Measurements from ENCODE around the gene C1orf116.

C1orf116 gene

GRCh38 chr1:207058878-207059867 lies 26.6 kb upstream of the C1orf116 start:
- Histone ChIP-seq H3K36me3 (ENCODE audit: control insufficient read depth, insufficient read depth, low read length) (peaks cover 30% of the 10 kb centered on the region), H3K27ac (ENCODE audit: low read depth, low read length) (no peak overlapping the region), H3K4me1 (ENCODE audit: control insufficient read depth, insufficient read depth, low read length) (no peaks in the 10 kb centered on the region), H3K4me3 (ENCODE audit: low read depth, low read length) (no peak overlapping the region), H3K9ac (ENCODE audit: low read depth, low read length) (no peak overlapping the region), H3K9me3 (ENCODE audit: control insufficient read depth, insufficient read depth, low read length) (no peaks in the 10 kb centered on the region), H3K27me3 (ENCODE audit: control insufficient read depth, insufficient read depth, low read length) (no peaks in the 10 kb centered on the region)

- Histone ChIP-seq H3K9me3 (ENCODE audit: control insufficient read depth, insufficient read depth, low read length) (no peaks in the 10 kb centered on the region), H3K9ac (ENCODE audit: low read depth, low read length) (no peak overlapping the region)
Measured at GRCh38 chr1:207058252-207058651, 25.7 kb upstream of the C1orf116 start.

GRCh38 chr1:207056673-207057072 lies 24.1 kb upstream of the C1orf116 start:
- Histone ChIP-seq H3K27ac (ENCODE audit: low read depth, low read length) (no peak overlapping the region), H3K4me3 (ENCODE audit: low read depth, low read length) (no peak overlapping the region)

More at GRCh38 chr1:207058252-207058651, 25.7 kb upstream of the C1orf116 start:
- H3K27ac ChIP-seq (ENCODE audit: low read depth, low read length): no peak overlapping the region
- H3K4me1 ChIP-seq (ENCODE audit: control insufficient read depth, insufficient read depth, low read length): no peaks in the 10 kb centered on the region
- H3K36me3 ChIP-seq (ENCODE audit: control insufficient read depth, insufficient read depth, low read length): peaks cover 20% of the 10 kb centered on the region
- no peaks in the 10 kb centered on the region for H3K27me3 ChIP-seq (ENCODE audit: control insufficient read depth, insufficient read depth, low read length)
- no peak overlapping the region for H3K4me3 ChIP-seq (ENCODE audit: low read depth, low read length)

GRCh38 chr1:207055386-207056001 lies 22.9 kb upstream of the C1orf116 start:
- H3K9me3 ChIP-seq (ENCODE audit: control insufficient read depth, insufficient read depth, low read length): no peaks in the 10 kb centered on the region
- H3K27me3 ChIP-seq (ENCODE audit: control insufficient read depth, insufficient read depth, low read length): no peaks in the 10 kb centered on the region
- H3K4me1 ChIP-seq (ENCODE audit: control insufficient read depth, insufficient read depth, low read length): peaks cover 7% of the 10 kb centered on the region
- H3K9ac ChIP-seq (ENCODE audit: low read depth, low read length): no peak overlapping the region
- no peak overlapping the region for H3K27ac ChIP-seq (ENCODE audit: low read depth, low read length)
- peaks cover 2% of the 10 kb centered on the region; the same call in 1 of the 2 replicates for H3K36me3 ChIP-seq (ENCODE audit: control insufficient read depth, insufficient read depth, low read length)
- no peak overlapping the region for H3K4me3 ChIP-seq (ENCODE audit: low read depth, low read length)

More at GRCh38 chr1:207056673-207057072, 24.1 kb upstream of the C1orf116 start:
- H3K9ac ChIP-seq (ENCODE audit: low read depth, low read length): no peak overlapping the region
- H3K4me1 ChIP-seq (ENCODE audit: control insufficient read depth, insufficient read depth, low read length): peaks cover under 1% of the 10 kb centered on the region; the same call in 1 of the 2 replicates
- no peaks in the 10 kb centered on the region for H3K27me3 ChIP-seq (ENCODE audit: control insufficient read depth, insufficient read depth, low read length)
- H3K9me3 ChIP-seq (ENCODE audit: control insufficient read depth, insufficient read depth, low read length): no peaks in the 10 kb centered on the region
- H3K36me3 ChIP-seq (ENCODE audit: control insufficient read depth, insufficient read depth, low read length): peaks cover 5% of the 10 kb centered on the region; the same call in 1 of the 2 replicates

GRCh38 chr1:207054491-207054890 lies 21.9 kb upstream of the C1orf116 start:
- no peaks in the 10 kb centered on the region for H3K9me3 ChIP-seq (ENCODE audit: control insufficient read depth, insufficient read depth, low read length)
- H3K4me3 ChIP-seq (ENCODE audit: low read depth, low read length): no peak overlapping the region
- no peaks in the 10 kb centered on the region for H3K27me3 ChIP-seq (ENCODE audit: control insufficient read depth, insufficient read depth, low read length)
- peaks cover 10% of the 10 kb centered on the region for H3K4me1 ChIP-seq (ENCODE audit: control insufficient read depth, insufficient read depth, low read length)
- H3K9ac ChIP-seq (ENCODE audit: low read depth, low read length): no peak overlapping the region
- no peak overlapping the region for H3K27ac ChIP-seq (ENCODE audit: low read depth, low read length)
- H3K36me3 ChIP-seq (ENCODE audit: control insufficient read depth, insufficient read depth, low read length): peaks cover 2% of the 10 kb centered on the region

GRCh38 chr1:207052911-207053769 lies 20.6 kb upstream of the C1orf116 start, which contains the start of gene PFKFB2:
TSS of gene PFKFB2 (plus strand) at chr1:207053275. CDS start at chr1:207054718, 1,443 bp downstream.
- H3K9me3 ChIP-seq (ENCODE audit: control insufficient read depth, insufficient read depth, low read length): no peaks in the 10 kb centered on the region
- peak within 1 kb of the TSS; percentile 83 for H3K27ac ChIP-seq (ENCODE audit: low read depth, low read length)
- peak within 1 kb of the TSS; percentile 88 for H3K9ac ChIP-seq (ENCODE audit: low read depth, low read length)
- peak within 1 kb of the TSS; percentile 94 for H3K4me3 ChIP-seq (ENCODE audit: low read depth, low read length)
- H3K27me3 ChIP-seq (ENCODE audit: control insufficient read depth, insufficient read depth, low read length): no peaks in the 10 kb centered on the region
- H3K36me3 ChIP-seq (ENCODE audit: control insufficient read depth, insufficient read depth, low read length): peaks cover 15% of the 10 kb centered on the region
- peaks cover 14% of the 10 kb centered on the region for H3K4me1 ChIP-seq (ENCODE audit: control insufficient read depth, insufficient read depth, low read length)

GRCh38 chr1:207051191-207051943 lies 18.8 kb upstream of the C1orf116 start, which contains the start of gene YOD1:
TSS of gene YOD1 (minus strand) at chr1:207051208. CDS start at chr1:207051030, 178 bp downstream.
- Histone ChIP-seq H3K4me3 (ENCODE audit: low read depth, low read length) (peak within 1 kb of the TSS; percentile 94), H3K27me3 (ENCODE audit: control insufficient read depth, insufficient read depth, low read length) (no peaks in the 10 kb centered on the region), H3K9me3 (ENCODE audit: control insufficient read depth, insufficient read depth, low read length) (no peaks in the 10 kb centered on the region), H3K4me1 (ENCODE audit: control insufficient read depth, insufficient read depth, low read length) (peaks cover 17% of the 10 kb centered on the region), H3K9ac (ENCODE audit: low read depth, low read length) (peak within 1 kb of the TSS; percentile 91), H3K27ac (ENCODE audit: low read depth, low read length) (peak within 1 kb of the TSS; percentile 97), H3K36me3 (ENCODE audit: control insufficient read depth, insufficient read depth, low read length) (peaks cover 32% of the 10 kb centered on the region)

- no peaks in the 10 kb centered on the region for H3K27me3 ChIP-seq (ENCODE audit: control insufficient read depth, insufficient read depth, low read length)
- H3K9me3 ChIP-seq (ENCODE audit: control insufficient read depth, insufficient read depth, low read length): no peaks in the 10 kb centered on the region
- H3K4me3 ChIP-seq (ENCODE audit: low read depth, low read length): peak overlapping the region; percentile 88
- H3K27ac ChIP-seq (ENCODE audit: low read depth, low read length): peak overlapping the region; percentile 97
- peak overlapping the region; percentile 91 for H3K9ac ChIP-seq (ENCODE audit: low read depth, low read length)
- H3K36me3 ChIP-seq (ENCODE audit: control insufficient read depth, insufficient read depth, low read length): peaks cover 38% of the 10 kb centered on the region
- H3K4me1 ChIP-seq (ENCODE audit: control insufficient read depth, insufficient read depth, low read length): peaks cover 18% of the 10 kb centered on the region
Measured at GRCh38 chr1:207050480-207051190, 18.1 kb upstream of the C1orf116 start.

GRCh38 chr1:207049974-207050391 lies 17.4 kb upstream of the C1orf116 start:
- Histone ChIP-seq H3K4me1 (ENCODE audit: control insufficient read depth, insufficient read depth, low read length) (peaks cover 20% of the 10 kb centered on the region), H3K27me3 (ENCODE audit: control insufficient read depth, insufficient read depth, low read length) (no peaks in the 10 kb centered on the region), H3K9me3 (ENCODE audit: control insufficient read depth, insufficient read depth, low read length) (no peaks in the 10 kb centered on the region), H3K9ac (ENCODE audit: low read depth, low read length) (peak overlapping the region; percentile 91), H3K27ac (ENCODE audit: low read depth, low read length) (peak overlapping the region; percentile 97), H3K4me3 (ENCODE audit: low read depth, low read length) (peak overlapping the region; percentile 88), H3K36me3 (ENCODE audit: control insufficient read depth, insufficient read depth, low read length) (peaks cover 38% of the 10 kb centered on the region)
